ENCODE results near the gene ADAM12.
A peak's percentile ranks its signal among the peaks of the same experiment; 100 is the strongest.

Gene ADAM12

DNA sequence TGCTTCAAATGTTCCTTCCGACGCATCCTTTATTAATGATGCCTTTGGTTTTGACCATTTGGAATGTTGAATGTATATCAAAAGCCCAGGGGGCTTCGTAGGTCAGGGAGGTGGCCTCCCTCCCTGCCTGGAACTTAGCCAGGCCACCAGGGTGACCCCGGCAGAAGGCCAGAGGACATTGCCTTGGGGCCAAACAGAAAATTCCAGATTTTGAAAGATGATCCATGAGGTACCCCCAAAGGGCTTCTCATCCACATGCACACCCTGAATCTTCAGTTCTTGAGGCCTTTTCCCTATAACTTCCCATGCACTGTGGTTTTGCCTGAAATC, 171.7 kb downstream of the ADAM12 start (continued):
- no peak for TF ChIP-seq ZNF391 (tag by site-specific recombination; IDR thresholded peaks at IDR 0.05; ENCODE audit: borderline replicate concordance, low read depth)
- TF ChIP-seq ZNF776 (tag by site-specific recombination; IDR thresholded peaks at IDR 0.05; ENCODE audit: borderline replicate concordance), result no peak
- TF ChIP-seq, protein P1, sequence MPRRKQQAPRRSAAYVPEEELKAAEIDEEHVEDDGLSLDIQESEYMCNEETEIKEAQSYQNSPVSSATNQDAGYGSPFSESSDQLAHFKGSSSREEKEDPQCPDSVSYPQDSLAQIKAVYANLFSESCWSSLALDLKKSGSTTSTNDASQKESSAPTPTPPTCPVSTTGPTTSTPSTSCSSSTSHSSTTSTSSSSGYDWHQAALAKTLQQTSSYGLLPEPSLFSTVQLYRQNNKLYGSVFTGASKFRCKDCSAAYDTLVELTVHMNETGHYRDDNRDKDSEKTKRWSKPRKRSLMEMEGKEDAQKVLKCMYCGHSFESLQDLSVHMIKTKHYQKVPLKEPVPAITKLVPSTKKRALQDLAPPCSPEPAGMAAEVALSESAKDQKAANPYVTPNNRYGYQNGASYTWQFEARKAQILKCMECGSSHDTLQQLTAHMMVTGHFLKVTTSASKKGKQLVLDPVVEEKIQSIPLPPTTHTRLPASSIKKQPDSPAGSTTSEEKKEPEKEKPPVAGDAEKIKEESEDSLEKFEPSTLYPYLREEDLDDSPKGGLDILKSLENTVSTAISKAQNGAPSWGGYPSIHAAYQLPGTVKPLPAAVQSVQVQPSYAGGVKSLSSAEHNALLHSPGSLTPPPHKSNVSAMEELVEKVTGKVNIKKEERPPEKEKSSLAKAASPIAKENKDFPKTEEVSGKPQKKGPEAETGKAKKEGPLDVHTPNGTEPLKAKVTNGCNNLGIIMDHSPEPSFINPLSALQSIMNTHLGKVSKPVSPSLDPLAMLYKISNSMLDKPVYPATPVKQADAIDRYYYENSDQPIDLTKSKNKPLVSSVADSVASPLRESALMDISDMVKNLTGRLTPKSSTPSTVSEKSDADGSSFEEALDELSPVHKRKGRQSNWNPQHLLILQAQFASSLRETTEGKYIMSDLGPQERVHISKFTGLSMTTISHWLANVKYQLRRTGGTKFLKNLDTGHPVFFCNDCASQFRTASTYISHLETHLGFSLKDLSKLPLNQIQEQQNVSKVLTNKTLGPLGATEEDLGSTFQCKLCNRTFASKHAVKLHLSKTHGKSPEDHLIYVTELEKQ (tag by site-specific recombination; IDR thresholded peaks at IDR 0.05; ENCODE audit: borderline replicate concordance), result no peak
- no peak for TF ChIP-seq ZNF214 (tag by site-specific recombination; IDR thresholded peaks at IDR 0.05; ENCODE audit: borderline replicate concordance)
- TF ChIP-seq RBAK (tag by site-specific recombination; IDR thresholded peaks at IDR 0.05), result no peak
- TF ChIP-seq ZNF223 (tag by site-specific recombination; IDR thresholded peaks at IDR 0.05), result 0 out of 2 replicates have a peak, but pooled peaks have one; percentile 10

DNA sequence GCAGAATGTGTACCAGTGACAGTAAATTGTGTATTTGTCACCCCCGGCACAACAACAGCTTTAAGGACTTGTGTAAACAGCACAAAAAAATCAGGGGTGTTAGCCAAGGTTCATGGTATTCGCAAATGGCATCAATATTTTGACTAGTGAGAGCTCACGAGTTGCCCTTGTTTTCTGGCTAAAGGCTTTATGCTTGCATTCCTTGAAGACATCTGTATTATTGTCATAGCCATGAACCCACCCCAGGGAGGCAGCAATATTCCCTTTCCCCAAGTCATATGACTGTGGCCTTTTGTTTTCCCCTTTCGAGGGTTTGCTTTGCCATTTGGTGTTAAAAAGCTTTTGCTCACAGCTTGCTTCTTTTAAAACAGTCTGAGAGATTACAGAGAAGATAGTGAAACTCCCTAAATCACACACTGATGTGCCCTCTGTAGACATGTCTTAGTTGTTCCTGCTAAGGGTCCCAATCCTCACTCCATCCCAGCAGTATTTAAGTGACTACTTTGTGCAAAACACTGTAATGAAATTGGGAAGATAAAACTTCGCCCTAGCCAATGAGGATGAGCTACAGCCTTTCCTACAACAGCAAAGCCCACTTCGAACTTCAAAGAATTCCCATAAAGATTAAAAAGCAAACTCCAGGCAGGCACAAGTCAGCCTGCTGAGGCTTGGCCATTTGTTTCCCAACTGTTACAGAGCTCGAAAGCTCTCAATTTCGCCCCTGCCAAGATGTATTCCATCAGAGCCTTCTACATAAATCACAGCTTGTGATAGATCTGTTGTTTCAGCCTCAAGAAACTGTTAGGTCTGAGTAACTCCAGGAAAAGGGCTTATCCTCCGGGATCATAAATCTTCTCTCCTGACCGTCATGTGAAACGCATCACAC, 172.3 kb downstream of the ADAM12 start:
- no peaks in the 10 kb centered on the region for H3K36me3 ChIP-seq (ENCODE audit: control insufficient read depth in 2 of 2, insufficient read depth in 1 of 2, low read length in 2 of 2)
- POLR2A ChIA-PET, result no interaction called here
- H3K4me3 ChIP-seq (ENCODE audit: low read depth, low read length), result no peak overlapping the region
- H3K9me3 ChIP-seq (ENCODE audit: control insufficient read depth, insufficient read depth, low read depth, low read length), result no peaks in the 10 kb centered on the region
- H3K27ac ChIP-seq (ENCODE audit: extremely low read depth, low read depth, low read length), result peak overlapping the region; percentile 48; the same call in 1 of the 2 replicates
- H3K4me1 ChIP-seq (ENCODE audit: control insufficient read depth, insufficient read depth, low read length), result peaks cover 18% of the 10 kb centered on the region
- TF ChIP-seq ZXDB (tag by site-specific recombination; IDR thresholded peaks at IDR 0.05) (peak; percentile 56; the same call in 1 of the 2 replicates), ZNF335 (tag by site-specific recombination; conservative IDR thresholded peaks at IDR 0.05) (peak; percentile 69), SP7 (tag by site-specific recombination; IDR thresholded peaks at IDR 0.05) (0 out of 2 replicates have a peak, but pooled peaks have one; percentile 18), ZNF843 (tag by site-specific recombination; IDR thresholded peaks at IDR 0.05) (0 out of 2 replicates have a peak, but pooled peaks have one; percentile 19), GLI2 (tag by site-specific recombination; IDR thresholded peaks at IDR 0.05; ENCODE audit: borderline replicate concordance, low read depth) (0 out of 2 replicates have a peak, but pooled peaks have one; percentile 30), SCRT1 (tag by site-specific recombination; IDR thresholded peaks at IDR 0.05; ENCODE audit: borderline replicate concordance) (0 out of 2 replicates have a peak, but pooled peaks have one; percentile 33), ZNF791 (tag by site-specific recombination; IDR thresholded peaks at IDR 0.05) (no peak), ZSCAN30 (tag by site-specific recombination; IDR thresholded peaks at IDR 0.05) (0 out of 2 replicates have a peak, but pooled peaks have one; percentile 28), TCF7L2 (IDR thresholded peaks at IDR 0.05; ENCODE audit: borderline replicate concordance, low read depth, low read length) (peak; percentile 88; the same call in 1 of the 2 replicates), ZNF510 (tag by site-specific recombination; IDR thresholded peaks at IDR 0.05; ENCODE audit: insufficient replicate concordance) (no peak), HOXC10 (CRISPR knock-in tag; IDR thresholded peaks at IDR 0.05) (no peak), ZEB2 (tag by site-specific recombination; IDR thresholded peaks at IDR 0.05) (0 out of 2 replicates have a peak, but pooled peaks have one; percentile 49), ZIC2 (tag by site-specific recombination; IDR thresholded peaks at IDR 0.05) (peak; percentile 57), ZNF223 (tag by site-specific recombination; IDR thresholded peaks at IDR 0.05) (no peak), FEZF1 (tag by site-specific recombination; IDR thresholded peaks at IDR 0.05) (peak; percentile 90)
- TF ChIP-seq, protein P2, sequence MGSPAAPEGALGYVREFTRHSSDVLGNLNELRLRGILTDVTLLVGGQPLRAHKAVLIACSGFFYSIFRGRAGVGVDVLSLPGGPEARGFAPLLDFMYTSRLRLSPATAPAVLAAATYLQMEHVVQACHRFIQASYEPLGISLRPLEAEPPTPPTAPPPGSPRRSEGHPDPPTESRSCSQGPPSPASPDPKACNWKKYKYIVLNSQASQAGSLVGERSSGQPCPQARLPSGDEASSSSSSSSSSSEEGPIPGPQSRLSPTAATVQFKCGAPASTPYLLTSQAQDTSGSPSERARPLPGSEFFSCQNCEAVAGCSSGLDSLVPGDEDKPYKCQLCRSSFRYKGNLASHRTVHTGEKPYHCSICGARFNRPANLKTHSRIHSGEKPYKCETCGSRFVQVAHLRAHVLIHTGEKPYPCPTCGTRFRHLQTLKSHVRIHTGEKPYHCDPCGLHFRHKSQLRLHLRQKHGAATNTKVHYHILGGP (tag by site-specific recombination; IDR thresholded peaks at IDR 0.05), result peak; percentile 80
- TF ChIP-seq, protein P3, sequence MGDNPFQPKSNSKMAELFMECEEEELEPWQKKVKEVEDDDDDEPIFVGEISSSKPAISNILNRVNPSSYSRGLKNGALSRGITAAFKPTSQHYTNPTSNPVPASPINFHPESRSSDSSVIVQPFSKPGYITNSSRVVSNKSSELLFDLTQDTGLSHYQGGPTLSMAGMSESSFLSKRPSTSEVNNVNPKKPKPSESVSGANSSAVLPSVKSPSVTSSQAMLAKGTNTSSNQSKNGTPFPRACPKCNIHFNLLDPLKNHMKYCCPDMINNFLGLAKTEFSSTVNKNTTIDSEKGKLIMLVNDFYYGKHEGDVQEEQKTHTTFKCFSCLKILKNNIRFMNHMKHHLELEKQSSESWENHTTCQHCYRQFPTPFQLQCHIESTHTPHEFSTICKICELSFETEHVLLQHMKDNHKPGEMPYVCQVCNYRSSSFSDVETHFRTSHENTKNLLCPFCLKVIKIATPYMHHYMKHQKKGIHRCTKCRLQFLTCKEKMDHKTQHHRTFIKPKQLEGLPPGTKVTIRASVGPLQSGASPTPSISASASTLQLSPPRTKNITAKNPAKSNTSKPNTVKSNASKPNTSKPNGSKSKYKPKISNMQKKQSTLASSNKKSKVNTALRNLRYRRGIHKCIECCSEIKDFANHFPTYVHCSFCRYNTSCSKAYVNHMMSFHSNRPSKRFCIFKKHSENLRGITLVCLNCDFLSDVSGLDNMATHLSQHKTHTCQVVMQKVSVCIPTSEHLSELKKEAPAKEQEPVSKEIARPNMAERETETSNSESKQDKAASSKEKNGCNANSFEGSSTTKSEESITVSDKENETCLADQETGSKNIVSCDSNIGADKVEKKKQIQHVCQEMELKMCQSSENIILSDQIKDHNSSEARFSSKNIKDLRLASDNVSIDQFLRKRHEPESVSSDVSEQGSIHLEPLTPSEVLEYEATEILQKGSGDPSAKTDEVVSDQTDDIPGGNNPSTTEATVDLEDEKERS (tag by site-specific recombination; IDR thresholded peaks at IDR 0.05), result no peak
- TF ChIP-seq, protein P4, sequence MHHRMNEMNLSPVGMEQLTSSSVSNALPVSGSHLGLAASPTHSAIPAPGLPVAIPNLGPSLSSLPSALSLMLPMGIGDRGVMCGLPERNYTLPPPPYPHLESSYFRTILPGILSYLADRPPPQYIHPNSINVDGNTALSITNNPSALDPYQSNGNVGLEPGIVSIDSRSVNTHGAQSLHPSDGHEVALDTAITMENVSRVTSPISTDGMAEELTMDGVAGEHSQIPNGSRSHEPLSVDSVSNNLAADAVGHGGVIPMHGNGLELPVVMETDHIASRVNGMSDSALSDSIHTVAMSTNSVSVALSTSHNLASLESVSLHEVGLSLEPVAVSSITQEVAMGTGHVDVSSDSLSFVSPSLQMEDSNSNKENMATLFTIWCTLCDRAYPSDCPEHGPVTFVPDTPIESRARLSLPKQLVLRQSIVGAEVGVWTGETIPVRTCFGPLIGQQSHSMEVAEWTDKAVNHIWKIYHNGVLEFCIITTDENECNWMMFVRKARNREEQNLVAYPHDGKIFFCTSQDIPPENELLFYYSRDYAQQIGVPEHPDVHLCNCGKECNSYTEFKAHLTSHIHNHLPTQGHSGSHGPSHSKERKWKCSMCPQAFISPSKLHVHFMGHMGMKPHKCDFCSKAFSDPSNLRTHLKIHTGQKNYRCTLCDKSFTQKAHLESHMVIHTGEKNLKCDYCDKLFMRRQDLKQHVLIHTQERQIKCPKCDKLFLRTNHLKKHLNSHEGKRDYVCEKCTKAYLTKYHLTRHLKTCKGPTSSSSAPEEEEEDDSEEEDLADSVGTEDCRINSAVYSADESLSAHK (tag by site-specific recombination; IDR thresholded peaks at IDR 0.05), result peak; percentile 63; the same call in 1 of the 2 replicates
- CTCF ChIA-PET, result no interaction called here
